ENCODE measurements around the gene KRTAP4-16. TPM values are rescaled to one million over a fixed set of nuclear protein-coding genes. Genes with fewer than 3 reads are reported as not detected.

KRTAP4-16 gene
- total and polyA plus RNA-seq, 2 of the 8 experiments (the other 6 are each of a cell fraction or from before 2014, with no cell fraction given) = not detected

DNA sequence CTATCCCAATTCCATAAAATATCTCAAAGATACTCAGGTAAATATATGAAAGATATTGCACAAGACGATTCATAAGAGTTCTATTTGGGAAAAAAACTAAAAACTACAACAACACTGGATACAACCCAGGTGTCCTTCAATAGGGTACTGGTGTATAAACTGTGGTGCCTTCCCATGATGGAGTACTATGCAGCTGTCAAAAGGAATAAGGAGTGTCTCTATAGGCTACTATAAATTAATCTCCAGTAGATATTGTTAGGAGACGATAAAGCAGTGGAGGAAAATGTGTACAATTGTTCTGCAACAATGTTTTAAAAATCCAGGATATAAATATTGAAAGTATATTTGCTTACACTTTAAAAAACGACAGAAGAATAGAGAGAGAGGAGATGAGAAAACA lies 24.4 kb upstream of the KRTAP4-16 start:
- Histone ChIP-seq H4K91ac (replicated peaks; ENCODE audit: insufficient read length, low read length) (no peak overlapping the region), H4K8ac (ENCODE audit: extremely low read depth, insufficient read depth, low read length) (no peak overlapping the region), H3K4ac (replicated peaks; ENCODE audit: insufficient read length, low read depth, low read length) (no peak overlapping the region), H3K56ac (replicated peaks; ENCODE audit: insufficient read length, low read depth, low read length) (no peak overlapping the region), H3K36me3 (ENCODE audit: control insufficient read depth in 2 of 4, insufficient read depth in 4 of 4, low read length in 3 of 4) (no peaks in the 10 kb centered on the region), H3K14ac (ENCODE audit: insufficient read length) (no peak overlapping the region), H3K23ac (ENCODE audit: insufficient read length) (no peak overlapping the region), H3K18ac (ENCODE audit: extremely low read depth, low read length) (no peak overlapping the region), H2BK12ac (ENCODE audit: low read depth, low read length) (no peak overlapping the region), H2BK20ac (ENCODE audit: low read length) (no peak overlapping the region), H3K27ac (ENCODE audit: low read depth, low read length) (no peak overlapping the region), H3K4me3 (ENCODE audit: extremely low read depth in 1 of 4, insufficient read depth in 2 of 4, low read depth in 3 of 4, low read length in 4 of 4) (no peak overlapping the region), H2BK120ac (replicated peaks; ENCODE audit: low read depth, low read length) (no peak overlapping the region), H2AK5ac (ENCODE audit: low read depth, low read length) (no peak overlapping the region), H3K79me2 (ENCODE audit: control insufficient read depth in 1 of 2, insufficient read depth in 2 of 2, low read length in 2 of 2) (no peaks in the 10 kb centered on the region), H2BK15ac (ENCODE audit: low read length) (no peak overlapping the region), H2AFZ (ENCODE audit: low read length) (no peak overlapping the region), H3K9me3 (ENCODE audit: insufficient read depth in 2 of 2, low read depth in 1 of 2, low read length in 1 of 2) (0 out of 4 replicates have a peak, but pooled peaks cover 0 to 5% of the 10 kb centered on the region in 2 experiments), H3K27me3 (replicated peaks in 1 of 4; ENCODE audit: control insufficient read depth in 3 of 4, extremely low read depth in 1 of 4, insufficient read depth in 3 of 4, low read length in 3 of 4) (no peaks in the 10 kb centered on the region), H3K4me2 (ENCODE audit: insufficient read depth in 1 of 2, low read depth in 2 of 2, low read length in 2 of 2) (no peak overlapping the region), H4K20me1 (replicated peaks in 1 of 2; ENCODE audit: control insufficient read depth in 1 of 2, insufficient read depth in 2 of 2, low read length in 2 of 2) (no peaks in the 10 kb centered on the region), H3K79me1 (ENCODE audit: low read depth, low read length) (no peaks in the 10 kb centered on the region), H2BK5ac (ENCODE audit: low read depth, low read length) (no peak overlapping the region), H3K4me1 (replicated peaks in 1 of 4; ENCODE audit: control insufficient read depth in 3 of 4, insufficient read depth in 4 of 4, low read length in 3 of 4) (no peaks in the 10 kb centered on the region), H3K9ac (replicated peaks in 1 of 4; ENCODE audit: extremely low read depth in 1 of 4, low read depth in 3 of 4, low read length in 3 of 4) (no peak overlapping the region), H4K5ac (ENCODE audit: insufficient read length, low read depth, low read length) (no peak overlapping the region), H3K23me2 (ENCODE audit: low read depth, low read length) (no peaks in the 10 kb centered on the region; the same call in 1 of the 2 replicates)
- no peak for FAIRE-seq
- CTCF ChIA-PET (ENCODE audit: partially characterized antibody) = interaction anchor here (0.8 kb wide), 1 partner anchor 144 kb away, joined by 3 read pairs; no protein-coding TSS in a partner anchor
- WGBS, 2 experiments (ENCODE audit: extremely low coverage in 1 of 2, insufficient coverage in 1 of 2, insufficient read length in 1 of 2, insufficient replicate concordance in 2 of 2, low coverage in 1 of 2, low lambda C conversion rate in 2 of 2, missing lambda C conversion rate in 1 of 2) = 86% methylated on average over 3 of the region's 3 CpGs; no CpG with 5 or more reads in 1 of the 2 experiments
- no peak for DNase-seq (ENCODE audit: low read depth in 1 of 2, low spot score in 2 of 2)
- no peak for TF ChIP-seq HDAC2 (IDR thresholded peaks at IDR 0.05; ENCODE audit: borderline replicate concordance in 1 of 2, low read depth in 2 of 2, low read length in 2 of 2)
- no peak for TF ChIP-seq SIX5 (IDR thresholded peaks at IDR 0.05; ENCODE audit: low read depth, low read length)
- TF ChIP-seq, protein P1, sequence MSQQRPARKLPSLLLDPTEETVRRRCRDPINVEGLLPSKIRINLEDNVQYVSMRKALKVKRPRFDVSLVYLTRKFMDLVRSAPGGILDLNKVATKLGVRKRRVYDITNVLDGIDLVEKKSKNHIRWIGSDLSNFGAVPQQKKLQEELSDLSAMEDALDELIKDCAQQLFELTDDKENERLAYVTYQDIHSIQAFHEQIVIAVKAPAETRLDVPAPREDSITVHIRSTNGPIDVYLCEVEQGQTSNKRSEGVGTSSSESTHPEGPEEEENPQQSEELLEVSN (IDR thresholded peaks at IDR 0.05) = no peak
- TF ChIP-seq BCL11A (IDR thresholded peaks at IDR 0.05; ENCODE audit: low read depth in 2 of 2, low read length in 2 of 2) = no peak
- TF ChIP-seq, protein P2, sequence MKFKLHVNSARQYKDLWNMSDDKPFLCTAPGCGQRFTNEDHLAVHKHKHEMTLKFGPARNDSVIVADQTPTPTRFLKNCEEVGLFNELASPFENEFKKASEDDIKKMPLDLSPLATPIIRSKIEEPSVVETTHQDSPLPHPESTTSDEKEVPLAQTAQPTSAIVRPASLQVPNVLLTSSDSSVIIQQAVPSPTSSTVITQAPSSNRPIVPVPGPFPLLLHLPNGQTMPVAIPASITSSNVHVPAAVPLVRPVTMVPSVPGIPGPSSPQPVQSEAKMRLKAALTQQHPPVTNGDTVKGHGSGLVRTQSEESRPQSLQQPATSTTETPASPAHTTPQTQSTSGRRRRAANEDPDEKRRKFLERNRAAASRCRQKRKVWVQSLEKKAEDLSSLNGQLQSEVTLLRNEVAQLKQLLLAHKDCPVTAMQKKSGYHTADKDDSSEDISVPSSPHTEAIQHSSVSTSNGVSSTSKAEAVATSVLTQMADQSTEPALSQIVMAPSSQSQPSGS (IDR thresholded peaks at IDR 0.05; ENCODE audit: low read length) = no peak
- no peak for TF ChIP-seq CREB1 (IDR thresholded peaks at IDR 0.05)
- TF ChIP-seq POLR2A (IDR thresholded peaks at IDR 0.05; ENCODE audit: control extremely low read depth in 1 of 2, low read depth in 2 of 2, low read length in 2 of 2) = no peak
- TF ChIP-seq RXRA (IDR thresholded peaks at IDR 0.05; ENCODE audit: insufficient read depth, low read depth, low read length) = no peak
- TF ChIP-seq SP1 (IDR thresholded peaks at IDR 0.05; ENCODE audit: low read depth, low read length) = no peak
- TF ChIP-seq CBX8 (IDR thresholded peaks at IDR 0.05; ENCODE audit: borderline replicate concordance, low read depth, low read length) = no peak
- POLR2A ChIA-PET (ENCODE audit: partially characterized antibody) = no interaction called here
